ENCODE data around the gene VIL1. TPM values are rescaled to one million over a fixed set of nuclear protein-coding genes. Genes with fewer than 3 reads are reported as not detected.

VIL1 gene
- total and polyA plus RNA-seq, 2 of the 13 experiments (the other 11 are each of a cell fraction or from before 2014, with no cell fraction given), result 287 to 301 TPM

GRCh38 chr2:218444692-218445357, 25.9 kb downstream of the VIL1 start (continued):
- TF ChIP-seq HNF1B (CRISPR knock-in tag; IDR thresholded peaks at IDR 0.05), result peak; percentile 90
- peak; percentile 95 for TF ChIP-seq ARID4A (CRISPR knock-in tag; IDR thresholded peaks at IDR 0.05; ENCODE audit: borderline replicate concordance)
- TF ChIP-seq SOX6 (IDR thresholded peaks at IDR 0.05), result no peak
- peak; percentile 97 for TF ChIP-seq SOX6 (CRISPR knock-in tag; IDR thresholded peaks at IDR 0.05)
- peak; percentile 96 for TF ChIP-seq ESRRA (CRISPR knock-in tag; IDR thresholded peaks at IDR 0.05; ENCODE audit: low read depth)
- no peak for TF ChIP-seq SSRP1 (CRISPR knock-in tag; IDR thresholded peaks at IDR 0.05)
- no peak for TF ChIP-seq E2F2 (CRISPR knock-in tag; IDR thresholded peaks at IDR 0.05; ENCODE audit: borderline replicate concordance)
- no peak for TF ChIP-seq SRSF1 (optimal IDR thresholded peaks at IDR 0.05; ENCODE audit: low read depth, low read length)
- TF ChIP-seq KLF16 (CRISPR knock-in tag; IDR thresholded peaks at IDR 0.05), result peak in 1 of 2 experiments; percentile 92; a peak in 2 of 4 replicates
- TF ChIP-seq FOXK1 (CRISPR knock-in tag; IDR thresholded peaks at IDR 0.05; ENCODE audit: borderline replicate concordance, low read depth), result peak; percentile 85; the same call in 1 of the 2 replicates
- no peak for TF ChIP-seq LCORL (IDR thresholded peaks at IDR 0.05)
- peak; percentile 98 for TF ChIP-seq LCORL (CRISPR knock-in tag; IDR thresholded peaks at IDR 0.05)
- peak; percentile 89 for TF ChIP-seq HOXA5 (CRISPR knock-in tag; IDR thresholded peaks at IDR 0.05)
- peak; percentile 58; the same call in 1 of the 2 replicates for TF ChIP-seq ZNF34 (CRISPR knock-in tag; IDR thresholded peaks at IDR 0.05; ENCODE audit: borderline replicate concordance)
- no peak for TF ChIP-seq SUZ12 (IDR thresholded peaks at IDR 0.05; ENCODE audit: low read depth, low read length)
- peak; percentile 96 for TF ChIP-seq RXRB (CRISPR knock-in tag; IDR thresholded peaks at IDR 0.05; ENCODE audit: borderline replicate concordance)
- no peak for TF ChIP-seq ZNF10 (CRISPR knock-in tag; IDR thresholded peaks at IDR 0.05; ENCODE audit: borderline replicate concordance, low read depth)
- peak; percentile 97 for TF ChIP-seq PHF5A (CRISPR knock-in tag; IDR thresholded peaks at IDR 0.05; ENCODE audit: low read depth, unreplicated experiment)
- TF ChIP-seq ZNF282 (IDR thresholded peaks at IDR 0.05; ENCODE audit: partially characterized antibody), result no peak
- TF ChIP-seq AGO1 (IDR thresholded peaks at IDR 0.05; ENCODE audit: low read depth, low read length, poor library complexity, severe bottlenecking), result no peak
- TF ChIP-seq ZBTB7B (CRISPR knock-in tag; IDR thresholded peaks at IDR 0.05), result peak; percentile 95
- peak; percentile 64; the same call in 1 of the 2 replicates for TF ChIP-seq ZNF740 (CRISPR knock-in tag; IDR thresholded peaks at IDR 0.05)
- TF ChIP-seq ZNF441 (CRISPR knock-in tag; IDR thresholded peaks at IDR 0.05; ENCODE audit: borderline replicate concordance), result peak; percentile 69
- no peak for TF ChIP-seq SATB2 (CRISPR knock-in tag; IDR thresholded peaks at IDR 0.05)

Data from HepG2 (cell line).